ENCODE measurements around the gene LIN52. TPM values are rescaled to one million over a fixed set of nuclear protein-coding genes. Genes with fewer than 3 reads are reported as not detected.

The LIN52 gene
- total and polyA plus RNA-seq, 2 experiments from 2014 or later, result 8.6 to 10.8 TPM

DNA sequence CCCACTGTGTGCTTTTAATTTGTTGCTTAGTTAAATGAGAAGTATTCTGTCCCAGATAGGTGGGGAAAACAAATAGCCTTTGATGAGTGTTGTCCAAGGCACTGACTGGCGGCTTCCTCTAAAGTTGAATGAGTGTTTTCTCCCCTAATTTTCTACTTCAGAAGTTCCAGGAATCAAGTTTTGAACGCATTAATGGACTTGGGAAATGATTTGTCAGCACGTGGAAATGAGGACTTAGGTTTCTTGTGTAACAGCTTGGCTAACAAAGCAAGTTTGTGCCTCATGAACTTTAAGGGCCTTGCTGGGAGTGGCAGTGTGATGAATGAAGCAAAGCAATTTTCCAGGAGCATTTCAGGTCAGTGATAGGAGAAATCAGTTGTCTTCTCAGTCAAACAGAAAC lies 56.9 kb downstream of the LIN52 start:
- ATAC-seq, result no peak
- TF ChIP-seq REST (IDR thresholded peaks at IDR 0.05; ENCODE audit: unreplicated experiment) (no peak), NANOG (IDR thresholded peaks at IDR 0.05; ENCODE audit: borderline replicate concordance) (no peak), STAT1 (IDR thresholded peaks at IDR 0.05; ENCODE audit: unreplicated experiment) (no peak), JUNB (IDR thresholded peaks at IDR 0.05; ENCODE audit: unreplicated experiment) (no peak), EZH2 (IDR thresholded peaks at IDR 0.05; ENCODE audit: low read depth, unreplicated experiment) (no peak), ZNF462 (CRISPR knock-in tag; IDR thresholded peaks at IDR 0.05) (no peak), CREB1 (CRISPR knock-in tag; IDR thresholded peaks at IDR 0.05; ENCODE audit: low read depth) (no peak), POLR2AphosphoS5 (IDR thresholded peaks at IDR 0.05; ENCODE audit: low read depth) (no peak), EZH2phosphoT487 (IDR thresholded peaks at IDR 0.05; ENCODE audit: unreplicated experiment) (no peak), CTCF (conservative IDR thresholded peaks at IDR 0.05; ENCODE audit: low read depth in 2 of 2) (no peak), ZNF331 (CRISPR knock-in tag; IDR thresholded peaks at IDR 0.05; ENCODE audit: low read depth) (no peak), ZNF114 (CRISPR knock-in tag; IDR thresholded peaks at IDR 0.05) (no peak)
- H3K4me1 ChIP-seq (ENCODE audit: insufficient read depth), result no peaks in the 10 kb centered on the region

More for the DNA sequence above, 56.9 kb downstream of the LIN52 start:
- DNase-seq (ENCODE audit: low spot score), result no peak
- H3K4me3 ChIP-seq, result no peak overlapping the region
- no peaks in the 10 kb centered on the region; the same call in 1 of the 2 replicates for H3K36me3 ChIP-seq (ENCODE audit: insufficient read depth)
- H3K27ac ChIP-seq (ENCODE audit: low read depth), result no peak overlapping the region
- no peaks in the 10 kb centered on the region for H3K9me2 ChIP-seq (ENCODE audit: insufficient read depth)
- no peaks in the 10 kb centered on the region for H3F3A ChIP-seq (replicated peaks; ENCODE audit: low read depth)
- no peaks in the 10 kb centered on the region for H3K79me2 ChIP-seq (replicated peaks; ENCODE audit: insufficient read depth)
- no peaks in the 10 kb centered on the region for H3K36me3 Mint-ChIP-seq (ENCODE audit: low read depth)
- H3K4me1 Mint-ChIP-seq, result peaks cover 5% of the 10 kb centered on the region; the same call in 2 of the 3 replicates
- H4K20me1 ChIP-seq (replicated peaks; ENCODE audit: insufficient read depth), result no peaks in the 10 kb centered on the region
- no peaks in the 10 kb centered on the region for H3K9me3 Mint-ChIP-seq
- no peak overlapping the region for H2AFZ ChIP-seq
- H3K4me3 Mint-ChIP-seq, result no peak overlapping the region
- no peak overlapping the region for H3K4me2 ChIP-seq
- H3K27me3 Mint-ChIP-seq (ENCODE audit: insufficient read depth, low read depth, poor library complexity), result no peaks in the 10 kb centered on the region
- H3K27me3 ChIP-seq (ENCODE audit: insufficient read depth), result no peaks in the 10 kb centered on the region
- H3K27ac Mint-ChIP-seq, result no peak overlapping the region

Measured in GM23338 (cell line).